ENCODE measurements around the gene EXOC7. TPM values are rescaled to one million over a fixed set of nuclear protein-coding genes. Genes with fewer than 3 reads are reported as not detected.

Gene EXOC7
- total and polyA plus RNA-seq, 2 of the 4 experiments (the other 2 are of a cell fraction): 85.9 to 118 TPM

DNA sequence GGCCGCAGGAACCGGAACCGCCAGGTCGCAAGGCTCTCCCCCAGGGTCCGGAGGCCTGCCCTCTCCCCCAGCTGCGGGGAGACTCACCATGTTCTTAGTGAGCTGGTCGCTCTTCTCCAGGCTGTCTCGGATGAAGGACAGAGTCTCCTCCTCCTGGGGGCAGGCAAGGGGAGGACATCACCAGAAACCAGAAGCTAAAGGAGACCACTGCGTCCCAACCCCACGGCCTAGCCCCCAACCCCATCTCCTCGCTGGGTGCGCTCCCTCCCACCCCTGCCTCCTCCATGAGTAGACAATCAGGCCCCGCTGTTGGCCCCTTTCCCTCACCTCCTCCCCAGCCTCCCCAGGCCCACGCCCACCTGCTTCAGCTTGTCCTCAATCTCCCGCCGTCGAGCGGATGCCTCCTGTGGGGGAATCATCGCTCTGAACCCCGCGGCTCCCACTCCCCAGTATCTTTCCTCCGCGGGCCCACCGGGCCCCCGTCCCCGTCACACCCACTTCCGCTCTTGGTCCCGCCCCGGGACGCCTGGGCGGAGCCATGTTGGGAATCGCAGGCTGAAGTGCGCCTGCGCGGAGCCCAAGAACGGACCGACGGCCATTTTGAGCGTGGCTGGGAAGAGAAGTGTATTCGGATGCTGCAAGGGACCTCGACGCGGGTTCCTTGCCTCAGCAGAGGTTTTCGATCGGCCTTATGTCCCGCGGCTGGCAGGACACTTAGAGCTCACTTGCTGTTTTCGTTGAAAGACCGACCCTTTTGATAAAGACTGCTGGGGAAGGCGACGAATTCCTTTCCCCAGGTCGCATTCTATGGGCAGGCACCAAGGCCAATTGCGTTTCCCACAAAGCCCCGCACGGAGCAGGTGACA is at the start of gene EXOC7 (continued):
- no peak for TF ChIP-seq BHLHE40 (IDR thresholded peaks at IDR 0.05; ENCODE audit: low read depth, low read length)
- no peak for TF ChIP-seq FOS (IDR thresholded peaks at IDR 0.05; ENCODE audit: low read depth, low read length)
- peak; percentile 79 for TF ChIP-seq POLR2A (IDR thresholded peaks at IDR 0.05; ENCODE audit: low read depth, low read length)
- no peak for TF ChIP-seq RCOR1 (IDR thresholded peaks at IDR 0.05; ENCODE audit: insufficient replicate concordance, low read length)

DNA sequence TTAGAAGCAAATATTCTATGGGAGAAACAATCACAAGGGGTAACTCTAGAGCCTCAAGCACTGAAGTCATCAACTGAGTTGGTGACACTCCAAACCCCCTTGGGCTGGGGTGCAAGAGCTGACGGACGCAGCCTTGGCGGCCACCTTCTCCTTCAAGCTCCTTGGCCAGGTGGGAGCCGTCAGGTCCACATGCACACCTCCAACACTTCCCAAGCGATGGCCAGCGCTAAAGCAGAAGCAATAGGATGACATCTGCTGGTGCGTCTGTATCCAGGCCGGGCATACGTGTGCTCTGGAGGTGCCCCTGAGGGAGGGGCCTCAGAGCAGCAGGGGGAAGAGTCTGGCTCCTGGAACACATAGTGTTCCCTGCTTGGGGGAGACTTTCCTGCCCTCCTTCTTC is 49.6 kb upstream of the EXOC7 start:
- intact Hi-C loops (cut with micrococcal nuclease) (no loop called here), dilution Hi-C loops (cut with HindIII; ENCODE audit: low sequenced_read_pairs, unreplicated experiment) (no loop called here), in situ Hi-C loops (cut with MboI; ENCODE audit: low sequenced_read_pairs) (no loop called here)
- no peak overlapping the region for H2AK9ac ChIP-seq (replicated peaks; ENCODE audit: low read depth, low read length, poor library complexity)
- no peak overlapping the region for H2AK5ac ChIP-seq (ENCODE audit: low read depth, low read length)
- no peak overlapping the region for H3K4me2 ChIP-seq (ENCODE audit: low read depth, low read length)
- BruUV-seq (replicated peaks): no TSS peak
- H3K79me1 ChIP-seq (ENCODE audit: low read depth in 1 of 2, low read length in 2 of 2): no peaks in the 10 kb centered on the region
- no peak overlapping the region for H3K56ac ChIP-seq (ENCODE audit: extremely low read depth, insufficient read depth, low read length)
- no peaks in the 10 kb centered on the region for H3K36me3 ChIP-seq (ENCODE audit: control insufficient read depth, insufficient read depth, low read length)
- H4K5ac ChIP-seq (ENCODE audit: low read depth, low read length): no peak overlapping the region
- no peak overlapping the region for H2BK15ac ChIP-seq (ENCODE audit: low read depth, low read length)
- no peaks in the 10 kb centered on the region; the same call in 1 of the 2 replicates for H3K4me1 ChIP-seq (ENCODE audit: control insufficient read depth, insufficient read depth, low read length)
- ATAC-seq (ENCODE audit: low read depth) (no peak), DNase-seq (no peak)
- H3K27ac ChIP-seq (ENCODE audit: insufficient read depth, low read length): no peak overlapping the region
- no peaks in the 10 kb centered on the region for H4K20me1 ChIP-seq (ENCODE audit: insufficient read depth, low read length)
- WGBS, 2 experiments (ENCODE audit: extremely low coverage in 2 of 2, insufficient read length in 1 of 2): no CpG with 5 or more reads among the region's 9 CpGs
- H2AFZ ChIP-seq (replicated peaks; ENCODE audit: low read length, poor library complexity): no peak overlapping the region
- no peak overlapping the region for H3K18ac ChIP-seq (ENCODE audit: low read depth, low read length)
- H2BK120ac ChIP-seq (ENCODE audit: low read depth, low read length): no peak overlapping the region
- H3K9ac ChIP-seq (ENCODE audit: low read depth, low read length): no peak overlapping the region
- H3K23ac ChIP-seq (ENCODE audit: low read depth, low read length): no peak overlapping the region
- no peak overlapping the region for H3K4ac ChIP-seq (ENCODE audit: low read depth, low read length)
- H3K9me3 ChIP-seq (ENCODE audit: control insufficient read depth, insufficient read depth, low read length): no peaks in the 10 kb centered on the region
- H2BK5ac ChIP-seq (ENCODE audit: low read depth, low read length, poor library complexity, severe bottlenecking): no peak overlapping the region
- no peaks in the 10 kb centered on the region; the same call in 1 of the 2 replicates for H3K9me1 ChIP-seq (ENCODE audit: insufficient read depth, low read length)
- no peak overlapping the region for H4K91ac ChIP-seq (ENCODE audit: insufficient read depth, low read depth, low read length)
- peaks cover 5% of the 10 kb centered on the region for H3K27me3 ChIP-seq (ENCODE audit: control insufficient read depth, insufficient read depth, low read length)
- no peak overlapping the region for H3K4me3 ChIP-seq (ENCODE audit: insufficient read depth, low read depth, low read length)
- H3K14ac ChIP-seq (replicated peaks; ENCODE audit: low read depth, low read length): no peak overlapping the region
- POLR2A ChIA-PET (ENCODE audit: unreplicated experiment): no interaction called here
- no peak overlapping the region for H2BK20ac ChIP-seq (ENCODE audit: low read depth, low read length)
- CTCF ChIA-PET: no interaction called here
- H4K8ac ChIP-seq (ENCODE audit: low read depth in 2 of 2, low read length in 2 of 2): no peak overlapping the region
- TF ChIP-seq CEBPB (IDR thresholded peaks at IDR 0.05; ENCODE audit: low read depth, low read length) (no peak), RFX5 (IDR thresholded peaks at IDR 0.05; ENCODE audit: low read depth, low read length) (no peak), ELK1 (IDR thresholded peaks at IDR 0.05; ENCODE audit: borderline replicate concordance, low read depth, low read length) (no peak), MAFK (IDR thresholded peaks at IDR 0.05; ENCODE audit: low read depth, low read length) (no peak), BHLHE40 (IDR thresholded peaks at IDR 0.05; ENCODE audit: low read depth, low read length) (no peak), NFE2L2 (IDR thresholded peaks at IDR 0.05; ENCODE audit: low read depth, low read length) (no peak), RAD21 (IDR thresholded peaks at IDR 0.05; ENCODE audit: low read length) (no peak), USF2 (IDR thresholded peaks at IDR 0.05; ENCODE audit: low read depth, low read length) (no peak), MAZ (IDR thresholded peaks at IDR 0.05; ENCODE audit: borderline replicate concordance, low read depth, low read length) (no peak), CTCF (conservative IDR thresholded peaks at IDR 0.05; ENCODE audit: low read depth, low read length) (no peak)

Data from IMR-90 (cell line).